ENCODE results near the gene CFAP97. TPM values are rescaled to one million over a fixed set of nuclear protein-coding genes. Genes with fewer than 3 reads are reported as not detected.
"Not testable (repeated sequence)": the region's sequence is repeated elsewhere in the genome, so short reads cannot be mapped to it uniquely, and the experiment has no call there.

Gene CFAP97
- total and polyA plus RNA-seq, 2 donors from 2014 or later, result 8.0 to 39.4 TPM

- H3K9me3 ChIP-seq (ENCODE audit: control insufficient read depth in 2 of 3, insufficient read depth in 1 of 3, low read length in 3 of 3), result no peaks in the 10 kb centered on the region
- no peak for TF ChIP-seq CTCF (IDR thresholded peaks at IDR 0.05; ENCODE audit: borderline replicate concordance, extremely low read depth, insufficient read depth)
- no peak for DNase-seq
- intact Hi-C loops (cut with DNase I), result no loop called here
- H3K36me3 ChIP-seq (ENCODE audit: control insufficient read depth in 2 of 3, insufficient read depth in 3 of 3, low read length in 3 of 3), result no peaks in the 10 kb centered on the region
- no peak for FAIRE-seq
- peak overlapping the region; percentile 93 to 96 for H3K27ac ChIP-seq (ENCODE audit: low read depth in 2 of 2, low read length in 2 of 2)
- H3K4me3 ChIP-seq (ENCODE audit: low read length in 3 of 3), result peak overlapping the region; percentile 50 to 68 (median 67)
- H3K4me1 ChIP-seq (ENCODE audit: control insufficient read depth in 2 of 3, insufficient read depth in 2 of 3, low read depth in 1 of 3, low read length in 3 of 3), result peaks cover 3 to 10% (median 6%) of the 10 kb centered on the region in 3 donors
- H3K9ac ChIP-seq (ENCODE audit: low read length in 3 of 3), result peak overlapping the region; percentile 40 to 84 (median 48)
- no peaks in the 10 kb centered on the region for H3K27me3 ChIP-seq (ENCODE audit: control insufficient read depth, insufficient read depth, low read length)
Measured at GRCh38 chr4:185202984-185203485, 765 bp downstream of the CFAP97 start.

DNA sequence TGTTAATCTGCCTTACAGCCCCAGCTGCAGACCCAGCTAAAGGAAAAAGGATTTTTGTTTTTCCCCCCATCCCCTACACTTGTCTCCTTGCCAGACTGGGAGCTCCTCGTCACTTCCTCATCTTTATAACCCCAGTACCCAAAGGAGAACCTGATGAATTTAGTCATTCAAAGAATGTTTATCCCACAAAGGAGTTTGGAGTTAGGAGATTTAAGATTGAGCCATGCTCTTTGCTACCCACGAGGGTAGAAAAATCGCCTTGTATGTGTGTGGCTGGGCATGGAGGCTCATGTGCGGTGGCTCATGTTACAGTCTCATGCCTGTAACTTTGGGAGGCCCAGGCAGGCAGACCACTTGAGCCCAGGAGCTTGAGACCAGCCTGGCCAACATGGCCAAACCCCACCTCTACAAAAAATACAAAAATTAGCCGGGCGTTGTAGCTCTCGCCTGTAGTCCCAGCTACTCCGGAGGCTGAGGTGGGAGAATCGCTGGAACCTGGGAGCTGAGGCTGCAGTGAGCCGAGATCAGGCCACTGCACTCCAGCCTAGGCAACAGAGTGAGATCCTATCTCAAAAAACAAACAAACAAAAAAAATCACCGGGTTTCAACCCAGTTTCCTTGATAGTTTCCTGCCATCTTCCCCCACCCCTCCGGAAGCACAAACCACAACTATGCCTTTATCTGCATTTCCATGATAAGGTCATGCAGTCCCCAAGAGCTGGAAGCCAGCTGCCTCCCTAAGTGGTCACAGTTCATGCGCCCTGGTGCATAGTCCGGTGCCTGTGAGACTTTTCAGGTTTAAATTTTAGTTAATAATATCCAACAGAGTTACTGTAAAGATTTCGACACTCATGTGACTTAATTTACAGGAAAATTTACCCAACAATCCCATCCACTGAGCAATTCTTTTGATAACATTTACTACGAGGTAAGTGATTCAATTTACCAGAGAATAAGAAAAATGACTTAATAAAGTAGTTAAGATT lies 1.5 kb downstream of the CFAP97 start:
- FAIRE-seq, result no peak
- no peaks in the 10 kb centered on the region for H3K9me3 ChIP-seq (ENCODE audit: control insufficient read depth in 2 of 3, insufficient read depth in 1 of 3, low read length in 3 of 3)
- peak overlapping the region in 1 of 3 donors; percentile 84 for H3K9ac ChIP-seq (ENCODE audit: low read length in 3 of 3)

DNA sequence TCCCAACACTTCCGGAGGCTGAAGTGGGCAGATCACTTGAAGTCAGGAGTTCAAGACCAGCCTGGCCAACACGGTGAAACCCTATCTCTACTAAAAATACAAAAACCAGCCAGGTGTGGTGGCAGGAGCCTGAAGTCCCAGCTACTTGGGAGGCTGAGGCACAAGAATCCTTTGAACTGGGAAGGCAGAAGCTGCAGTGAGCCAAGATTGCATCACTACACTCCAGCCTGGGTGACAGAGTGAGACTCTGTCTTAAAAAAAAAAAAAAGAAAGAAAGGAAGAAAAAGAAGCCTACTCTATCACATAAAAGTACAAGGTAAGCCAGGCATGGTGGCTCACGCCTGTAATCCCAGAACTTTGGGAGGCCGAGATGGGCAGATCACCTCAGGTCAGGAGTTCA lies 5.6 kb downstream of the CFAP97 start:
- DNase-seq; H3K27me3 ChIP-seq (ENCODE audit: control insufficient read depth, insufficient read depth, low read length); intact Hi-C loops (cut with DNase I); H3K36me3 ChIP-seq (ENCODE audit: control insufficient read depth in 2 of 3, insufficient read depth in 3 of 3, low read length in 3 of 3); H3K4me1 ChIP-seq (ENCODE audit: control insufficient read depth in 2 of 3, insufficient read depth in 2 of 3, low read depth in 1 of 3, low read length in 3 of 3); H3K9me3 ChIP-seq (ENCODE audit: control insufficient read depth in 2 of 3, insufficient read depth in 1 of 3, low read length in 3 of 3); FAIRE-seq: not testable (repeated sequence)
- H3K9ac ChIP-seq (ENCODE audit: low read length in 3 of 3), result peak overlapping the region in 1 of 3 donors; percentile 15
- peak overlapping the region in 1 of 3 donors; percentile 35 for H3K4me3 ChIP-seq (ENCODE audit: low read length in 3 of 3)
- peak overlapping the region in 1 of 2 donors; percentile 43 for H3K27ac ChIP-seq (ENCODE audit: low read depth in 2 of 2, low read length in 2 of 2)

More for the DNA sequence above, 1.5 kb downstream of the CFAP97 start:
- H3K4me3 ChIP-seq (ENCODE audit: low read length in 3 of 3), result peak overlapping the region; percentile 50 to 68 (median 67)
- DNase-seq, result peak in 3 of 5 donors; percentile 47 to 62 (median 56)
- TF ChIP-seq CTCF (IDR thresholded peaks at IDR 0.05; ENCODE audit: borderline replicate concordance, extremely low read depth, insufficient read depth), result no peak
- intact Hi-C loops (cut with DNase I), result no loop called here
- H3K36me3 ChIP-seq (ENCODE audit: control insufficient read depth in 2 of 3, insufficient read depth in 3 of 3, low read length in 3 of 3), result no peaks in the 10 kb centered on the region
- peak overlapping the region; percentile 67 to 79 for H3K27ac ChIP-seq (ENCODE audit: low read depth in 2 of 2, low read length in 2 of 2)
- peaks cover 3 to 10% (median 6%) of the 10 kb centered on the region in 3 donors for H3K4me1 ChIP-seq (ENCODE audit: control insufficient read depth in 2 of 3, insufficient read depth in 2 of 3, low read depth in 1 of 3, low read length in 3 of 3)
- H3K27me3 ChIP-seq (ENCODE audit: control insufficient read depth, insufficient read depth, low read length), result no peaks in the 10 kb centered on the region

DNA sequence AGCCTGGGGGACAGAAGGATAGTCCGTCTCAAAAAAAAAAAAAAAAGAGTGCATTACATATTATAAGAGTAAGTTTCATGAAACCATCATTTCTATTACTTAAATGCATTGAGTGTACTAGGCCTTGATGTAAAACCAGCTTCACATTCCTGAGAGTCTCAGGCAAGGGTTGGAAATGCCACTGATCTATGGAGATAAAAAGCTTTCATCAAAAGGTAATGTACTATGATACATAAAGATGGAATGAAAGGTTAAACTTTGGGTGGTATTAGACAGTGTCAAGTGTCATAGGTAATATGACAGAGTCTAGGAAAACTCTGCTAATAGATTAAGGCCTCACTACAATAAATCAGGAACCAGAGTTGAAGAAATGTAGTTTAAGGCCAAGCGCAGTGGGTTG lies 7.4 kb downstream of the CFAP97 start:
- Histone ChIP-seq H3K9me3 (ENCODE audit: control insufficient read depth in 2 of 3, insufficient read depth in 1 of 3, low read length in 3 of 3) (no peaks in the 10 kb centered on the region), H3K4me3 (ENCODE audit: low read length in 3 of 3) (no peak overlapping the region), H3K27ac (ENCODE audit: low read depth in 2 of 2, low read length in 2 of 2) (no peak overlapping the region), H3K27me3 (ENCODE audit: control insufficient read depth, insufficient read depth, low read length) (no peaks in the 10 kb centered on the region), H3K4me1 (ENCODE audit: control insufficient read depth in 2 of 3, insufficient read depth in 2 of 3, low read depth in 1 of 3, low read length in 3 of 3) (no peaks in the 10 kb centered on the region), H3K36me3 (ENCODE audit: control insufficient read depth in 2 of 3, insufficient read depth in 3 of 3, low read length in 3 of 3) (no peaks in the 10 kb centered on the region), H3K9ac (ENCODE audit: low read length in 3 of 3) (no peak overlapping the region)
- no peak for TF ChIP-seq CTCF (IDR thresholded peaks at IDR 0.05; ENCODE audit: borderline replicate concordance, extremely low read depth, insufficient read depth)
- DNase-seq (no peak), FAIRE-seq (no peak)
- intact Hi-C loops (cut with DNase I), result no loop called here

Measured in kidney (tissue), 14 donors.